Fibroblast of peridontal ligament (primary cell): ENCODE measurements around the gene PLPP6.

Experiments used
- DNase-seq: peaks from one replicate; pipeline ENCODE4 v3.0.0-alpha.2; 2010; ENCODE audit errors: extremely low read depth

The PLPP6 gene

DNA sequence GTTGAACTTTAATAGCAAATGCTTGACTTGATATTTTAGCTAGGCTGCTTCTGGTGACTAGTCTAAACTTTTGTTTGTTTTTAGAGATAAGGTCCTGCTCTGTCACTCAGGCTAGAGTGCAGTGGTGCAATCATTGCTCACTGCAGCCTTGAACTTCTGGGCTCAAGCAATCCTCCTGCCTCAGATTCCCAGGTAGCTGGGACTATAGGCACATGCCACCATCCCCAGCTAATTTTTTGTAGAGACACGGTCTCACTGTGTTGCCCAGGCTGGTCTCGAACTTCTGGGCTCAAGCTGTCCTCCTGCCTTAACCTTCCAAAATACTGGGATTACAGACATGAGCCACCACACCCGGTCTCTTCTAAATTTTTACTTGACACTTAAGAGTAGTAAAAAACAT lies 38.0 kb downstream of the PLPP6 start:
- DNase-seq, result no peak

DNA sequence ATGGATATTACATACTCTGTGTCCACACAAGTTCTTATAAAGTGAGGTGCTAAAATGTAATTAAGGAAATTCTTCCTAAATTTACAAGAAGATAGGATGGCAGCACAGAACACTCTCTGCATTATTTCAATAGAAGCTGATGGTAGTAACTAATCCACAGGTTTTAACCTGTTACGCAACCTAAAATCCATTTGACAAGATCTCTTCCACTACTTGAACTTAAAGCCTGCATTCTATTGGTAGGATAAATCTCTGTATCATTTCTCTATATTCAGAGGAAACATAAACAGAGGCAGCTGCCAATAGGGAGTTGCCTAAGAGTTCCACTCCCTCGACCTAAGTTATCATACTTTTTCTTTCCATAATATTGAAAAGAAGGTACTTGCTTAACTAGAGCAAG lies 38.8 kb downstream of the PLPP6 start:
- no peak for DNase-seq

DNA sequence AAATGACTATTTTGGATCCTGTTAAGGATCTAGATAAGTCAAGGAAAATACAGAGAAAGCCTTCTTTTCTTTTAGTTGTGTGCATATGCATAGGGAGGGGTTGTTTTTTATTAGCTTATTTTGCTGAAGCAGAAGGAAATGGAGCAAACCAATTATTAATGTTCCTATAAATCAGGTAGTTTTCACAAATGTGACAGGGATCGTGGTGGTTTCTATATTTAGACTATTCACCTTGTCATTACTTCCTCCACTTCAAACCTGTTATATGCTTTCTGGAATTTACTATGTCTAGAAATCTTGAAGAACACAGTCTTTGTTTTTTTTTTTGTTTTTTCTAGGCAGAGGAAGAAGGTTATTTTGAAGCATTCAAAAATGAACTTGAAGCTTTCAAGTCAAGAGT lies 39.4 kb downstream of the PLPP6 start:
- DNase-seq, result no peak

DNA sequence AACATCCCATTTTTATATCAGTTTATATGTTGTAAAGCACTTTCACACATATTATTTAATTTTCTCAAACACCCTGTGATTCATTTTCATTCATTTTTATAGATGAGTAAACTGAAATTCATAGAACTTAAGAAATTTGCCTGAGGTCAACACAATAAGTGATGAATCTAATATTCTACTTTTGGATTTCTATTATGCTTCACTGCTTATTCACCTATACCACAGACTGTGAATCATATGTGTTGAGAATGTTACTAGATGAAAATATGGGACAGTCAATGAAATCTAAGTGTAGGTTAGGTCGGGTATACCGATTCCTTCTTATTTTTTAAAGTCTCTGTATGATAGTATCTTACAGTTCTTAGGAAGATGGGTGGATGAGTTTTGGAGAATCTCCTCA lies 42.0 kb downstream of the PLPP6 start:
- no peak for DNase-seq

- no peak for DNase-seq
Observed at GRCh38 chr9:4706021-4706420, 43.9 kb downstream of the PLPP6 start.

DNA sequence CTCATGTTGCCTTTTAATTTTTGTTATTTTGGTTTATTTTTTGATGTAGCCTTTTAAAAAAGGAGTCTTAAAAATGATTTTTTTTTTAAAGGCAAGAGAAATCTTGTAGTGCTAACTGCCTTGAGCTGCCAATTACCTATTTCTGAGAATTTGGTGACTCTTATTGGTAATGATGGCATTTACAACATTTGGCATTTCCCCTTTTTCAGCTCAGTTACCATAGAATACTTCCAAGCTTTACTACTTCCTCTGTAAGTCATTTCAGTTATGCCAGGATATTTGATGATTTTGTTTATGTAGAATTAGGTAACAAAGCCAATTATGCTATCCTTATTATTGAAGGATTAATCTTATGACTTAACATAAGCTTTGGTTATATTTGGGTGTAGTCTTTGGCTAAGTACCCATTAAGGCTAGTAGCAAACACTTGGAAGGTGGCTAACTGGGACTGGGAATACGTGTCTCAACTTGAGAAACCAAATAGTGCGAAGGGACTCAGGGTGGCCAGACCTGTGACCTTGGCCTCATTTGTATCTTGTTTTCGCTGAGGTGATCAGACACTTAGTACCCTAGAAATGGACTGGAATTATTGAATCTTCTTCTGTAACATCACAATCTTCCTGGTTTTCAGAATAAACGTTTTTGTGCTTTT lies 45.0 kb downstream of the PLPP6 start:
- DNase-seq, result no peak

GRCh38 chr9:4709380-4709779 lies 47.3 kb downstream of the PLPP6 start:
- no peak for DNase-seq

- no peak for DNase-seq
Observed at GRCh38 chr9:4713849-4714248, 51.8 kb downstream of the PLPP6 start.

DNA sequence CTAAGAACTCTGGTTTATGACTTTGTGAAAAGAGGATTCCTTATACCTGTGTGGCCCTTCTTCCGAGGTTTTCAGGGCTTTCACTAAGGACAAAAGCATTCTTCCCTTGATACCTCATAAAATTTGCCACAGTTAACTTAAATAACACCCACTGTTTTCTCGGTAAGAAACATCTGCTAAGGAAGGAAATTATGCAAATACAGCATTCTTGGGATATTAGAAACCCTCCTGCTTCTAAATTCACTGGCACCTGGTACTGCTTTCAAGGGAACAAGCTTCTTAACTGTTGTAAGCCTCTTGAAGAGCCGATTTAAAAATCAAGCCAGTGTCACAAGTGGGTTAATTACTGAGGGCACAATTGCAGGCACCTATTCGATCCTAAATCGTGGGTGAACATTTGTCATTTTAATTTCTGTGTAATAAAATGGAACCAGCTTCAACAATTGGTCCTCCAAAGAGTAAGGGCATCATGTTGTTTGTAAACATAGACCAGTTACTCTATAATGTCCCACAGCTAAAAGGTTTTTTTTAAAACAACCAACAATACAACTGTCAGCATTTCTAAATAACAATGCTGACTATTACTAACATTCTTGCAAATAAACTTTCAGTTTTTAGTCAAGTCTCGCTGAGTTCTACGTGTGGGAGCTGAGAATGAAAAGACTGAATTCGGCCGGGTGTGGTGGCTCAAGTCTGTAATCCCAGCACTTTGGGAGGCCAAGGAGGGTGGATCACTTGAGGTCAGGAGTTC lies 52.3 kb downstream of the PLPP6 start:
- DNase-seq, result no peak
